ENCODE measurements around the gene COPS7A. TPM values are rescaled to one million over a fixed set of nuclear protein-coding genes. Genes with fewer than 3 reads are reported as not detected.

COPS7A gene
- total and polyA plus RNA-seq, 2 experiments from 2014 or later = 37.7 to 51.9 TPM

- TF ChIP-seq ZNF462 (CRISPR knock-in tag; IDR thresholded peaks at IDR 0.05) = no peak
- no peak for TF ChIP-seq STAT1 (IDR thresholded peaks at IDR 0.05; ENCODE audit: unreplicated experiment)
- TF ChIP-seq JUNB (IDR thresholded peaks at IDR 0.05; ENCODE audit: unreplicated experiment) = no peak
- no peak for TF ChIP-seq REST (IDR thresholded peaks at IDR 0.05; ENCODE audit: unreplicated experiment)
- no peak for TF ChIP-seq ZNF331 (CRISPR knock-in tag; IDR thresholded peaks at IDR 0.05; ENCODE audit: low read depth)
- no peak for TF ChIP-seq EZH2 (IDR thresholded peaks at IDR 0.05; ENCODE audit: low read depth, unreplicated experiment)
- no peak for TF ChIP-seq ZNF114 (CRISPR knock-in tag; IDR thresholded peaks at IDR 0.05)
- TF ChIP-seq NANOG (IDR thresholded peaks at IDR 0.05; ENCODE audit: borderline replicate concordance) = no peak
- TF ChIP-seq CTCF (conservative IDR thresholded peaks at IDR 0.05; ENCODE audit: low read depth in 2 of 2) = no peak
These were observed 34.6 kb upstream of the COPS7A start, which contains the start of gene ZNF384 (continued) for GRCh38 chr12:6688999-6689882.
